T-cell (primary cell): ENCODE measurements around the gene NRXN2. TPM values are rescaled to one million over a fixed set of nuclear protein-coding genes. Genes with fewer than 3 reads are reported as not detected.

Source experiments
- ATAC-seq, 4 experiments: fragments of 200-7000 bp in 3 of 4; fragments of 150-1000 bp in 1 of 4; cut with Tn5 transposase; replicated peaks in 1 of 4; 1 replicate in 3 of 4; 2 replicates in 1 of 4; pipeline ENCODE4 v1.10.0; 2021; ENCODE audit warnings: moderate library complexity in 3 of 4, mild to moderate bottlenecking in 2 of 4, moderate number of reproducible peaks in 1 of 4
- CTCF ChIA-PET, 2 donors: fragments of 300-600 bp; sonication (Branson Sonifier 250); formaldehyde crosslinking; loops; one replicate each; lab custom pipeline; 2022; ENCODE audit warnings: antibody characterized with exemption in 2 of 2; lab: Charles Lee
- POLR2A ChIA-PET, 2 donors: fragments of 300-600 bp; sonication (Branson Sonifier 250); formaldehyde crosslinking; loops; one replicate each; lab custom pipeline; 2022; ENCODE audit warnings: antibody characterized with exemption in 2 of 2; lab: Charles Lee
- DNase-seq, 35 experiments: peaks; one replicate each; pipeline versions ENCODE4 v3.0.0 to v3.0.0-alpha.2; 2013 to 2023
- H3K27ac ChIP-seq: one replicate; pipeline ENCODE4 v1.5.1; 2013; ENCODE audit warnings: low read length
- H3K27me3 ChIP-seq, 2 experiments: replicated peaks in 1 of 2; 1 replicate in 1 of 2; 2 replicates in 1 of 2; pipeline versions ENCODE4 v1.6.1 to v1.7.0; 2013; ENCODE audit warnings: low read length in 1 of 2, mixed read lengths in 1 of 2; ENCODE audit not compliant: control insufficient read depth in 2 of 2, insufficient read depth in 2 of 2; ENCODE audit errors: extremely low read depth in 1 of 2
- H3K36me3 ChIP-seq, 2 donors: 1 replicate in 1 of 2; 2 replicates in 1 of 2; pipeline versions ENCODE4 v1.6.1 to v1.7.0; 2013; ENCODE audit warnings: low read length in 1 of 2; ENCODE audit not compliant: control insufficient read depth in 2 of 2, insufficient read depth in 1 of 2; ENCODE audit errors: extremely low read depth in 1 of 2
- H3K4me1 ChIP-seq, 2 experiments: 1 replicate in 1 of 2; 2 replicates in 1 of 2; pipeline versions ENCODE4 v1.6.1 to v1.7.0; 2013; ENCODE audit warnings: low read length in 2 of 2, mixed read lengths in 1 of 2; ENCODE audit not compliant: insufficient read depth in 2 of 2, control insufficient read depth in 1 of 2; ENCODE audit errors: extremely low read depth in 1 of 2
- H3K4me3 ChIP-seq, 2 donors: 1 replicate in 1 of 2; 2 replicates in 1 of 2; pipeline versions ENCODE4 v1.5.1 to v1.7.0; 2013; ENCODE audit warnings: mild to moderate bottlenecking in 2 of 2, low read length in 1 of 2, moderate library complexity in 1 of 2; ENCODE audit not compliant: control insufficient read depth in 1 of 2; ENCODE audit errors: extremely low read depth in 1 of 2
- H3K9me3 ChIP-seq: 2 replicates; pipeline ENCODE4 v1.7.0; 2013
- H3K27ac Mint-ChIP-seq, 2 donors: one replicate each; pipeline ENCODE4 v1.8.0; 2020 to 2021; ENCODE audit warnings: mild to moderate bottlenecking in 2 of 2, mixed read lengths in 2 of 2
- H3K27me3 Mint-ChIP-seq, 2 donors: one replicate each; pipeline ENCODE4 v1.8.0; 2021 to 2022; ENCODE audit warnings: mixed read lengths in 2 of 2
- H3K36me3 Mint-ChIP-seq: one replicate; pipeline ENCODE4 v1.8.0; 2021; ENCODE audit warnings: mixed read lengths
- H3K4me1 Mint-ChIP-seq, 3 donors: one replicate each; pipeline ENCODE4 v1.8.0; 2020 to 2022; ENCODE audit warnings: mixed read lengths in 3 of 3, mild to moderate bottlenecking in 1 of 3
- H3K4me3 Mint-ChIP-seq, 3 donors: one replicate each; pipeline ENCODE4 v1.8.0; 2020 to 2022; ENCODE audit warnings: mild to moderate bottlenecking in 3 of 3, mixed read lengths in 3 of 3, moderate library complexity in 3 of 3
- H3K9me3 Mint-ChIP-seq, 3 donors: one replicate each; pipeline ENCODE4 v1.8.0; 2020 to 2022; ENCODE audit warnings: mixed read lengths in 3 of 3
- WGBS: methylation state at CpG from one replicate; pipeline ENCODE4 v1.1.5; 2013; ENCODE audit warnings: missing lambda C conversion rate; ENCODE audit not compliant: insufficient coverage; 5-methylcytosine and 5-hydroxymethylcytosine counted together
- total RNA-seq, 35 experiments: library from RNA in 6 of 35; stranded (reverse) in 6 of 35; fragments of 120-200 nt in 1 of 35; gene quantifications; one replicate each; pipeline versions ENCODE4 v1.2.1 to v1.2.4 and lab custom pipeline; 2013 to 2026

The NRXN2 gene
- total RNA-seq, 5 donors from 2014 or later (not counting 1 experiment from before 2014, with no cell fraction given): 0.43 to 0.70 (median 0.47) TPM; not detected in 2

DNA sequence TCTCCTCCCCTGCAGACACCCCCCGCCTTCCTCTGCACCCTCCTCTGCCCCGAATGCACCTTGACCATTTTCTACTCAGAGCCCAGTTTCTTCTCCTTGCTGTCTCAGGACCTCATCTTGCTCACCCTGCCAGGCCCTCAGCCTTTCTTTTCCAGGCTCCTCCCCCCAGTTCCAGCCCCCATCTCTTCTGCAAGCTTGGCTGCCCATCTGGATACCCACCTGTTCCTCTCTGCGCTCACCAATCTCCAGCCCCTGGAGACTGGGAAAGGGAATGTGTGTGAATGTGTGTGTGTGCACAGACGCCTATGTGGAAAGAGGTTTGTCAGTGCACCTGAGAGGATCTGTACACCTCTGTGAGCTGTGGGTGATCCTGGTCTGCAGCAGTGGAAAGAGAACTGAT is 95.6 kb downstream of the NRXN2 start:
- Mint-ChIP-seq H3K36me3 (no peaks in the 10 kb centered on the region), H3K27ac (no peak overlapping the region), H3K9me3 (no peaks in the 10 kb centered on the region), H3K4me1 (peaks cover 0 to 1% (median under 1%) of the 10 kb centered on the region in 3 donors), H3K27me3 (peaks cover 0 to 6% of the 10 kb centered on the region in 2 donors), H3K4me3 (no peak overlapping the region)
- Histone ChIP-seq H3K36me3 (no peaks in the 10 kb centered on the region), H3K9me3 (no peaks in the 10 kb centered on the region), H3K4me3 (no peak overlapping the region), H3K27me3 (peaks cover 0 to 8% of the 10 kb centered on the region in 2 experiments), H3K4me1 (no peaks in the 10 kb centered on the region), H3K27ac (no peak overlapping the region)
- no peak for DNase-seq
- POLR2A ChIA-PET: no interaction called here
- WGBS: 61% methylated on average over 2 of the region's 4 CpGs
- CTCF ChIA-PET: no interaction called here
- no peak for ATAC-seq

DNA sequence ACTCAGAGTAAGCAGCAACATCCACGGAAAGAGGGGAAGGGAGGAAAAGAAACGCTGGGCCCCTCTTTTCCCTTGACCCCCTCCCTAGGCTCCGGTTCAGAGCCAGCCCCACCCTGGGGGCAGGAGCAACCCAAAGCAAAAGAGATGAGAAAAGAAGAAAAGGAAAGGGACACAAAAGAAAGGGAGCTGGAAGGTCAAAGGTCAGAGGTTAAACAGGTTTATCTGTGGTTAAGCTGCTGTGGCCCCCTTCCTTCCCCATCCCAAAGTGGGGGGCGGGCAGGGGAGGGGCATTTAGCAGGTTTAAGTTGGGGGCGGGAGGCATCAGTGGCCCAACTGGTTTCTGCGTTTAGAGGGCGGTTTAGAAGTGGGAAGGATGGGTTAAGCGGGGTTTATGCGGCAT is 96.4 kb downstream of the NRXN2 start:
- peak overlapping the region in 1 of 3 donors; percentile 13 for H3K4me3 Mint-ChIP-seq
- CTCF ChIA-PET: interaction anchor here (0.5 to 0.6 kb wide), 2 partner anchors 17 to 1173 kb away, joined by 3 to 4 read pairs; no protein-coding TSS in a partner anchor
- H3K4me1 ChIP-seq: peaks cover 1 to 4% of the 10 kb centered on the region in 2 experiments
- H3K27ac ChIP-seq: no peak overlapping the region
- H3K9me3 ChIP-seq: no peaks in the 10 kb centered on the region
- H3K9me3 Mint-ChIP-seq: no peaks in the 10 kb centered on the region
- H3K4me1 Mint-ChIP-seq: peaks cover 0 to 4% (median 3%) of the 10 kb centered on the region in 3 donors
- no peak for ATAC-seq
- H3K36me3 Mint-ChIP-seq: no peaks in the 10 kb centered on the region
- no CpG with 5 or more reads among the region's 9 CpGs for WGBS
- H3K27me3 Mint-ChIP-seq: peaks cover 0 to 3% of the 10 kb centered on the region in 2 donors
- H3K36me3 ChIP-seq: no peaks in the 10 kb centered on the region
- POLR2A ChIA-PET: no interaction called here
- DNase-seq: no peak
- H3K4me3 ChIP-seq: no peak overlapping the region
- H3K27ac Mint-ChIP-seq: no peak overlapping the region
- H3K27me3 ChIP-seq: peaks cover 0 to 5% of the 10 kb centered on the region in 2 experiments

DNA sequence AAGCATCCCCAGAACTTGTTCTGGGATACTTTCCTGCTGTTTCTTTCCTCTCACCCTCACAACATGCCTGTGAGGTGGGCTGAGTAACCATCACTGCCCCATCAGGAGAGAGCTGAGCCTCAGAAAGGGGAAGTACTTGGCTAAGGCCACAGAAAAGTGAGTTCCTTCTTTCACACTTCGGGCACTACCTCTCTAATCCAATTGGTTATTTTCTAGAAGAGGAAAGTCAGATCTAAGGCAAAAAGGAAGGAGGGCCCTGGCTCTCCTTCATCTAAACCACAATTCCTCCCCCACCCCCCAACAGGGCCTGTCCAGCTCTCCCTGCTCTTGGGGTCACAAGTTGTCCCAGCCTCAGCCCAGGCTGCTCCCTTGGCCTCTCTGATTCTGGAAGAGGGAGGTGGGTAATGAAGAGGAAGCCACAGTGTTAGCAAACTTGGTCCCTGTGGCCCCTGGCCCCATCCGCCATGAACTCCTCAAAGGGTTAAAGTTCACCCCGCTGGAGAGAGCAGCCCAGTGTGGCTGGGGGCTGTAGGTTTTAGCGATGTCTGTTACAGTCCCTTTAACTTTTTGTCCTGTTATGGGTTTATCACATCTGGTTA is 98.0 kb downstream of the NRXN2 start:
- CTCF ChIA-PET: interaction anchor here in 1 of 2 donors (0.6 kb wide), 1 partner anchor 506 kb away, joined by 3 read pairs; no protein-coding TSS in a partner anchor
- no peak overlapping the region for H3K27ac Mint-ChIP-seq
- H3K4me3 ChIP-seq: no peak overlapping the region
- H3K36me3 Mint-ChIP-seq: no peaks in the 10 kb centered on the region
- H3K4me1 Mint-ChIP-seq: peaks cover 3 to 15% (median 11%) of the 10 kb centered on the region in 3 donors
- no peaks in the 10 kb centered on the region for H3K9me3 ChIP-seq
- H3K36me3 ChIP-seq: no peaks in the 10 kb centered on the region
- H3K4me1 ChIP-seq: peaks cover 11% of the 10 kb centered on the region in 2 experiments
- ATAC-seq (no peak), DNase-seq (no peak)
- H3K27me3 Mint-ChIP-seq: peaks cover 0 to 3% of the 10 kb centered on the region in 2 donors
- no peak overlapping the region for H3K27ac ChIP-seq
- no CpG with 5 or more reads among the region's 4 CpGs for WGBS
- no peaks in the 10 kb centered on the region for H3K9me3 Mint-ChIP-seq
- H3K4me3 Mint-ChIP-seq: no peak overlapping the region
- peaks cover 0 to 2% of the 10 kb centered on the region in 2 experiments for H3K27me3 ChIP-seq
- POLR2A ChIA-PET: no interaction called here

DNA sequence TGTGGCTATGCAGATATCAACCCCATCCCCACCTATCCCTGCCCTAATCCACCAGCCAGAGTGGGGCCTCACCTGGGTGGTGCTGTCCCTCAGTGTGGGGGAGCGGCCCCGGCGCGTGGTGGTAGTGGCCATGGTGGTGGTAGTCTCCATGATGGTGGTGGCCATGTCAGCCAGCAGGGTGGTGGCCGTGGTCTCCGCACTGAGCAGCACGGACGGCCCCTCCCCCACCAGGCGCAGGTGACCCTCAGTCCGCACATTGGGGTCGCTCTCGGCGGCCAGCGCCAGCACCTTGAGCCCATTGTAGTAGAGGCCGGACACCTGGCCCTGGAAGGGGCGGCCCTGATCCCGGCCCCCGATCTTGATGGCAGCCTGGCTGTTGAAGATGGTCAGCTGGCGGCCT is 100.3 kb downstream of the NRXN2 start:
- CTCF ChIA-PET: no interaction called here
- POLR2A ChIA-PET: no interaction called here
- H3K27me3 Mint-ChIP-seq: peaks cover 0 to 3% of the 10 kb centered on the region in 2 donors
- Histone ChIP-seq H3K27ac (no peak overlapping the region), H3K27me3 (peaks cover 0 to 4% of the 10 kb centered on the region in 2 experiments), H3K4me3 (no peak overlapping the region), H3K4me1 (peaks cover 11% of the 10 kb centered on the region in 2 experiments), H3K36me3 (no peaks in the 10 kb centered on the region), H3K9me3 (no peaks in the 10 kb centered on the region)
- no peak for DNase-seq
- H3K4me1 Mint-ChIP-seq: peaks cover 3 to 15% (median 11%) of the 10 kb centered on the region in 3 donors
- ATAC-seq: no peak
- no peaks in the 10 kb centered on the region for H3K9me3 Mint-ChIP-seq
- H3K27ac Mint-ChIP-seq: no peak overlapping the region
- no peaks in the 10 kb centered on the region for H3K36me3 Mint-ChIP-seq
- 90% methylated on average over 10 of the region's 19 CpGs for WGBS
- H3K4me3 Mint-ChIP-seq: no peak overlapping the region

DNA sequence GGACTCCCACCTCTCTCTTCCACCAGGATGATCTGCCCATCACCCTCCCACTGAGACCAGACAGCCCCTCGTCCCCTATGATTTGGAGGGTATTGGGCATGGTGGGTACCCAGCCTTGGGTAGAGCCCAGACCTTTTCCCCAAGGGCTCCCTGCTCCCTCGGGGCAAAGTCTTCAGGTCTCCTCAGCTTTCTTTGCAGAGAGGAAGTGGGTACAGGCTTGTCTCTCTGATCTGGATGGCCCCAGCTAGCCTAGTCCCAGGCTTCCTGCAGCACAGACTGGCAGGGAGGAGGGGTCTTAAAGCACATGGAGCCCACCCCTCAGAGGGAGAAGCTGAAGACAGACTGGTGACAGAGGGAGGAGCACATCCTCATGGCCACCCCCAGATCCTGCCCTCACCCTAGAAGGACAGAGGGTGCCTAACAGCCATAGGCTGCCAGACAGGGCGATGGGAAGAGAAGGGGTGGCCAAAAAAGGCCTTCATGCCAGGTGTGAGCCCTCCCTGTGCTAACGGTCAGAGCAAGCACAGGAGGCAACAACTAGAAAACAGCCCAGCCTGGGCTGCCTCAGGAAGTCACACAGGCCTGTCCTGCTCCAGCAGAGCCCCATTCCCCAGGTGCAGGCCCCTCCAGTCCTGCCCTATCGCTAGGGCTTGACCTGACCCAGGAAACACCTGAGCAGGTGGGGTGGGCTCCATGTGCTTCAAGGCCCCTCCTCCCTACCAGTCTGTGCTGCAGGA is 101.5 kb downstream of the NRXN2 start:
- Mint-ChIP-seq H3K9me3 (no peaks in the 10 kb centered on the region), H3K4me1 (peaks cover 3 to 15% (median 11%) of the 10 kb centered on the region in 3 donors), H3K36me3 (no peaks in the 10 kb centered on the region), H3K27me3 (peaks cover 0 to 3% of the 10 kb centered on the region in 2 donors), H3K4me3 (no peak overlapping the region), H3K27ac (no peak overlapping the region)
- ChIA-PET CTCF (no interaction called here), POLR2A (no interaction called here)
- no peaks in the 10 kb centered on the region for H3K36me3 ChIP-seq
- H3K4me1 ChIP-seq: peaks cover 11% of the 10 kb centered on the region in 2 experiments
- ATAC-seq (no peak), DNase-seq (no peak)
- no peak overlapping the region for H3K27ac ChIP-seq
- no peaks in the 10 kb centered on the region for H3K9me3 ChIP-seq
- peaks cover 0 to 4% of the 10 kb centered on the region in 2 experiments for H3K27me3 ChIP-seq
- no peak overlapping the region for H3K4me3 ChIP-seq
- 19% methylated on average over 3 of the region's 5 CpGs for WGBS

DNA sequence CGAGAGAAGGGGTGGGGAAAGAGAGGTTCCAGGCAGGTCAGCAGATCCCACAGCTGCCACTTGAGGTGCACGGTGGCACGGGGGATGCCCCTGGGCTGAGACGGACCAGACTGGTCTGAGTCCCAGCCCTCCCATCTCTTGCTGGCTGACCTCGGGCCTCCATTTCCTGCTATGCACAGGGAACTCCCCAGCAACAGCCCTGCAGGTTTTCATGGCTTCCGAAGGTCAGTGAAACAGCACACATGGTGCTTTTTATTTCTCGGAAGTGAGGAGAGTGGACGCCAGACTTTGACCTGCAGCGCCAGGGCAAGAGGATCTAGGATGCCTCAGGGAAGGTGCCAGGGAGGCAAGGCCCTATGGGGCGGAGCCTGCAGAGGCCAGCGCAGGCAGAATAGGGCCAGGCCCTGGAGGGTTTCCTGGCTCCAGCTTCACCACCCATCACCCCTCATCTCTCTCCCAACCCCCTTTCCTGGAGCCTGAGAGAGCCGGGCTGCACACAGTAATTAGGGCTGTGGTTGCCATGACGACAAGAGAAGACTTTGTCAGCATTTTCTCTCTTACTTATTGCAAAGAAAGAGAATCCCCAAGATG is 102.5 kb downstream of the NRXN2 start:
- ATAC-seq: no peak

More for the DNA sequence above, 102.5 kb downstream of the NRXN2 start:
- ChIA-PET POLR2A (no interaction called here), CTCF (no interaction called here)
- Histone ChIP-seq H3K27me3 (peaks cover 0 to 4% of the 10 kb centered on the region in 2 experiments), H3K27ac (no peak overlapping the region), H3K4me1 (peaks cover 11% of the 10 kb centered on the region in 2 experiments), H3K36me3 (no peaks in the 10 kb centered on the region), H3K4me3 (no peak overlapping the region), H3K9me3 (no peaks in the 10 kb centered on the region)
- DNase-seq: no peak
- Mint-ChIP-seq H3K9me3 (no peaks in the 10 kb centered on the region), H3K27ac (no peak overlapping the region), H3K36me3 (no peaks in the 10 kb centered on the region), H3K4me3 (no peak overlapping the region), H3K4me1 (peaks cover 3 to 15% (median 11%) of the 10 kb centered on the region in 3 donors), H3K27me3 (peaks cover 0 to 3% of the 10 kb centered on the region in 2 donors)
- 88% methylated on average over 10 of the region's 13 CpGs for WGBS
